Adrenal gland (tissue), 12 donors: ENCODE results near the gene HS3ST4. TPM values are rescaled to one million over a fixed set of nuclear protein-coding genes. Genes with fewer than 3 reads are reported as not detected.

ENCODE experiments used
- DNase-seq, 7 donors: peaks; one replicate each; pipeline ENCODE4 v3.0.0-alpha.2; 2019 to 2020
- H3K27ac ChIP-seq, 5 donors: fragments of 200-600 bp; sonication (generic) in 4 of 5; 1 replicate in 3 of 5; 2 replicates in 2 of 5; pipeline versions ENCODE4 v1.5.1 to v1.8.0; 2016 to 2020; ENCODE audit warnings: mild to moderate bottlenecking in 1 of 5
- H3K27me3 ChIP-seq: fragments of 200-600 bp; 2 replicates; pipeline ENCODE4 v1.8.0; 2021
- H3K36me3 ChIP-seq, 2 donors: fragments of 200-600 bp; replicated peaks in 1 of 2; 1 replicate in 1 of 2; 2 replicates in 1 of 2; pipeline versions ENCODE4 v1.5.1 to v1.8.0; 2018 to 2022
- H3K4me1 ChIP-seq, 2 donors: fragments of 200-600 bp; replicated peaks in 1 of 2; 1 replicate in 1 of 2; 2 replicates in 1 of 2; pipeline versions ENCODE4 v1.5.1 to v1.8.0; 2018 to 2021
- H3K4me3 ChIP-seq, 4 donors: fragments of 200-600 bp; sonication (generic) in 3 of 4; one replicate each; pipeline ENCODE4 v1.5.1; 2016 to 2018
- H3K9me3 ChIP-seq, 3 donors: fragments of 200-600 bp; sonication (generic) in 1 of 3; replicated peaks in 1 of 3; 1 replicate in 2 of 3; 2 replicates in 1 of 3; pipeline versions ENCODE4 v1.5.1 to v1.8.0; 2016 to 2021
- CTCF ChIP-seq, 6 experiments: fragments of 450-650 bp in 4 of 6; fragments of 200-600 bp in 2 of 6; sonication (generic) in 1 of 6; IDR thresholded peaks; 1 replicate in 5 of 6; 2 replicates in 1 of 6; pipeline versions ENCODE4 v1.5.1 to v1.8.0; 2016 to 2021; ENCODE audit warnings: antibody characterized with exemption in 6 of 6, mild to moderate bottlenecking in 2 of 6, moderate library complexity in 1 of 6
- POLR2A ChIP-seq, 2 donors: fragments of 450-650 bp; IDR thresholded peaks; one replicate each; pipeline ENCODE4 v1.6.1; 2017; ENCODE audit warnings: antibody characterized with exemption in 2 of 2, mild to moderate bottlenecking in 2 of 2, moderate library complexity in 1 of 2
- WGBS, 4 donors: extraction: QIAGEN DNeasy Blood & Tissue Kit in 2 of 4; methylation state at CpG; one replicate each; pipeline versions ENCODE4 v1.1.5 to v1.1.7; 2013 to 2017; 5-methylcytosine and 5-hydroxymethylcytosine counted together
- intact Hi-C, 2 donors: fragments of 100-400 bp; cut with DNase I; formaldehyde crosslinking; loops; one replicate each; pipeline versions ENCODE4 v1.14.1 to v1.15.0; 2022 to 2023
- polyA plus RNA-seq, 3 donors: library from polyadenylated mRNA; stranded (reverse); fragments of 200-250 nt in 2 of 3; fragments of 350-450 nt in 1 of 3; fragmentation: Illumina TruSeq in 1 of 3; extraction: RNeasy Lipid Tissue Mini Kit (QIAGEN cat#74804) in 1 of 3; gene quantifications; one replicate each; pipeline ENCODE4 v1.2.3, GENCODE V29; 2013 to 2014
- total RNA-seq, 9 donors: library from RNA; depleted of rRNA in 4 of 9; stranded (reverse); fragments of >200 nt in 4 of 9; fragments of 120-200 nt in 1 of 9; fragmentation: NEBNext Ultra II Directional in 1 of 9; extraction: Animal tissue kit (Norgen Biotek cat#: 25700) in 1 of 9; gene quantifications; one replicate each; pipeline versions ENCODE4 v1.1.0 to v1.2.4, GENCODE V29; 2013 to 2023
- donor health status: healthy with polysubstance abuse.
- donor health status: Bipolar disorder and iron deficiency.
- donor health status: DM: yes; HTN: yes; CAD: no.
- donor health status: DM: no; HTN: no; CAD: no.
- donor health status: DM: no; HTN: no; CAD: no.
- donor health status: DM: yes; HTN: yes; CAD: no.

HS3ST4 gene
- total and polyA plus RNA-seq, 12 donors, result 0.06 to 0.18 (median 0.08) TPM; not detected in 9

- no peak for TF ChIP-seq POLR2A (IDR thresholded peaks at IDR 0.05)
- no peak overlapping the region for H3K27ac ChIP-seq
- 62 to 71% (median 65%) methylated on average over 7 of the region's 7 CpGs for WGBS, 4 donors
- H3K36me3 ChIP-seq, result no peaks in the 10 kb centered on the region
- intact Hi-C loops, result no loop called here
- H3K9me3 ChIP-seq, result no peaks in the 10 kb centered on the region
- no peaks in the 10 kb centered on the region for H3K4me1 ChIP-seq
- DNase-seq, result no peak
- H3K27me3 ChIP-seq, result no peaks in the 10 kb centered on the region
- H3K4me3 ChIP-seq, result no peak overlapping the region
These were observed 447.3 kb downstream of the HS3ST4 start for GRCh38 chr16:26139091-26139490.

- no peak overlapping the region for H3K4me3 ChIP-seq
- WGBS, 4 donors, result 63 to 70% (median 67%) methylated on average over 1 of the region's 1 CpG
- TF ChIP-seq CTCF (IDR thresholded peaks at IDR 0.05), result no peak
- TF ChIP-seq POLR2A (IDR thresholded peaks at IDR 0.05), result no peak
These were observed 448.1 kb downstream of the HS3ST4 start for GRCh38 chr16:26139884-26140283.

GRCh38 chr16:26149364-26150190 is 457.8 kb downstream of the HS3ST4 start:
- Histone ChIP-seq H3K4me3 (no peak overlapping the region), H3K27me3 (no peaks in the 10 kb centered on the region), H3K9me3 (no peaks in the 10 kb centered on the region), H3K4me1 (no peaks in the 10 kb centered on the region), H3K27ac (no peak overlapping the region), H3K36me3 (no peaks in the 10 kb centered on the region)
- 59 to 64% (median 59%) methylated on average over 5 of the region's 5 CpGs for WGBS, 4 donors
- intact Hi-C loops, result no loop called here
- no peak for TF ChIP-seq CTCF (IDR thresholded peaks at IDR 0.05)
- TF ChIP-seq POLR2A (IDR thresholded peaks at IDR 0.05), result no peak
- DNase-seq, result no peak

More at GRCh38 chr16:26139884-26140283, 448.1 kb downstream of the HS3ST4 start:
- no peak overlapping the region for H3K27ac ChIP-seq
- no peaks in the 10 kb centered on the region for H3K4me1 ChIP-seq
- no peak for DNase-seq
- H3K36me3 ChIP-seq, result no peaks in the 10 kb centered on the region
- H3K9me3 ChIP-seq, result no peaks in the 10 kb centered on the region
- no peaks in the 10 kb centered on the region for H3K27me3 ChIP-seq
- intact Hi-C loops, result no loop called here

- Histone ChIP-seq H3K9me3 (no peaks in the 10 kb centered on the region), H3K4me3 (no peak overlapping the region), H3K4me1 (no peaks in the 10 kb centered on the region), H3K27me3 (no peaks in the 10 kb centered on the region), H3K36me3 (no peaks in the 10 kb centered on the region), H3K27ac (no peak overlapping the region)
- no peak for DNase-seq
- no peak for TF ChIP-seq CTCF (IDR thresholded peaks at IDR 0.05)
- no peak for TF ChIP-seq POLR2A (IDR thresholded peaks at IDR 0.05)
- intact Hi-C loops, result no loop called here
- WGBS, 4 donors, result 29 to 48% (median 47%) methylated on average over 1 of the region's 1 CpG; no CpG with 5 or more reads in 1 of the 4 donors
These were observed 463.5 kb downstream of the HS3ST4 start for GRCh38 chr16:26155221-26155620.

GRCh38 chr16:26157319-26157718 is 465.6 kb downstream of the HS3ST4 start:
- Histone ChIP-seq H3K27me3 (no peaks in the 10 kb centered on the region), H3K9me3 (no peaks in the 10 kb centered on the region), H3K4me3 (no peak overlapping the region), H3K36me3 (no peaks in the 10 kb centered on the region), H3K4me1 (no peaks in the 10 kb centered on the region), H3K27ac (no peak overlapping the region)
- DNase-seq, result no peak
- intact Hi-C loops, result no loop called here
- TF ChIP-seq CTCF (IDR thresholded peaks at IDR 0.05) (no peak), POLR2A (IDR thresholded peaks at IDR 0.05) (no peak)
- 81 to 88% (median 83%) methylated on average over 3 of the region's 3 CpGs for WGBS, 4 donors
